K562 (cell line): ENCODE data around the gene CTNNA3. TPM values are rescaled to one million over a fixed set of nuclear protein-coding genes. Genes with fewer than 3 reads are reported as not detected.

Experiments used
- ATAC-seq: fragments of 200-7000 bp; cut with Tn5 transposase; 3 replicates; pipeline ENCODE4 v1.9.1; 2020; ENCODE audit warnings: moderate library complexity
- BruUV-seq: library from RNA; stranded (reverse); fragments of 400-500 nt; replicated peaks from 2 replicates; lab custom pipeline; 2021; lab: Mats Ljungman, UMichigan
- CTCF ChIA-PET: fragments of 300-600 bp; formaldehyde crosslinking; extraction: SDS; loops from one replicate; lab custom pipeline; 2021; ENCODE audit warnings: low intra/inter-chr PET ratio; lab: Yijun Ruan, JAX
- POLR2A ChIA-PET: fragments of 300-600, 350-650 bp; sonication (Branson Sonifier 250); formaldehyde crosslinking; extraction: SDS; loops from one replicate; lab custom pipeline; 2021; ENCODE audit warnings: antibody characterized with exemption, inconsistent platforms; lab: Yijun Ruan, JAX
- DNase-seq, 4 experiments: peaks; one replicate each; pipeline versions ENCODE4 v3.0.0 to v3.0.0-alpha.2; 2011 to 2018; ENCODE audit warnings: low spot score in 3 of 4, mixed read lengths in 3 of 4; ENCODE audit errors: extremely low read depth in 1 of 4
- FAIRE-seq: peaks from 2 replicates; lab custom pipeline; 2011; peaks lifted over from hg19 to GRCh38; lab: Jason Lieb, UNC
- H2AFZ ChIP-seq: 2 replicates; pipeline ENCODE4 v1.6.0; 2011; ENCODE audit warnings: low read depth, low read length, control low read depth, inconsistent platforms
- H3K27ac ChIP-seq: fragments of 200-600 bp; 3 replicates; pipeline ENCODE4 v1.8.0; 2011; ENCODE audit warnings: low read depth, mild to moderate bottlenecking, control low read depth, inconsistent platforms, low read length, moderate library complexity, mixed read lengths; ENCODE audit errors: extremely low read depth
- H3K27me3 ChIP-seq, 2 experiments: fragments of 300-600 bp in 1 of 2; 2 replicates in 1 of 2; 3 replicates in 1 of 2; pipeline versions ENCODE4 v1.6.0 to v1.8.0; 2011; ENCODE audit warnings: inconsistent platforms in 2 of 2, low read length in 2 of 2, mild to moderate bottlenecking in 1 of 2, mixed read lengths in 1 of 2, moderate library complexity in 1 of 2; ENCODE audit not compliant: control insufficient read depth in 2 of 2, insufficient read depth in 2 of 2
- H3K36me3 ChIP-seq: fragments of 300-600 bp; 3 replicates; pipeline ENCODE4 v1.8.0; 2011; ENCODE audit warnings: mild to moderate bottlenecking, low read length, inconsistent platforms; ENCODE audit not compliant: control insufficient read depth, insufficient read depth
- H3K4me1 ChIP-seq, 2 experiments: fragments of 200-600 bp in 1 of 2; replicated peaks in 1 of 2; 2 replicates in 1 of 2; 3 replicates in 1 of 2; pipeline versions ENCODE4 v1.5.1 to v1.8.0; 2011; ENCODE audit warnings: inconsistent platforms in 2 of 2, low read length in 2 of 2, mild to moderate bottlenecking in 1 of 2, mixed read lengths in 1 of 2, moderate library complexity in 1 of 2; ENCODE audit not compliant: control insufficient read depth in 2 of 2, insufficient read depth in 2 of 2
- H3K4me2 ChIP-seq: 2 replicates; pipeline ENCODE4 v1.6.1; 2011; ENCODE audit warnings: low read length, control low read depth, inconsistent platforms, mixed read lengths; ENCODE audit not compliant: insufficient read depth
- H3K4me3 ChIP-seq: fragments of 200-600 bp; sonication (generic), shearing (Covaris generic); 2 replicates; pipeline ENCODE4 v1.5.1; 2016; ENCODE audit warnings: control low read depth, inconsistent platforms
- H3K79me2 ChIP-seq: fragments of 200-600 bp; 3 replicates; pipeline ENCODE4 v1.8.0; 2011; ENCODE audit warnings: low read length, inconsistent platforms; ENCODE audit not compliant: control insufficient read depth, insufficient read depth
- H3K9ac ChIP-seq, 2 experiments: 2 replicates each; pipeline versions ENCODE4 v1.6.0 to v1.6.1; 2011; ENCODE audit warnings: low read depth in 2 of 2, low read length in 2 of 2, control low read depth in 1 of 2, inconsistent platforms in 1 of 2, mild to moderate bottlenecking in 1 of 2, mixed read lengths in 1 of 2; ENCODE audit not compliant: insufficient read depth in 1 of 2
- H3K9me1 ChIP-seq: one replicate; pipeline ENCODE4 v1.6.0; 2011; ENCODE audit warnings: inconsistent platforms, mild to moderate bottlenecking, low read length, moderate library complexity; ENCODE audit not compliant: control insufficient read depth, insufficient read depth
- H3K9me3 ChIP-seq: replicated peaks from 2 replicates; pipeline ENCODE4 v1.5.1; 2011; ENCODE audit warnings: low read depth, low read length, inconsistent platforms; ENCODE audit not compliant: control insufficient read depth, insufficient read depth
- H4K20me1 ChIP-seq: replicated peaks from 2 replicates; pipeline ENCODE4 v1.6.1; 2011; ENCODE audit warnings: low read length, inconsistent platforms, mixed read lengths; ENCODE audit not compliant: control insufficient read depth, insufficient read depth
- C11orf30 ChIP-seq: fragments of 450-650 bp; IDR thresholded peaks from 2 replicates; pipeline ENCODE4 v1.6.1; 2016; ENCODE audit warnings: low read depth, mild to moderate bottlenecking
- CBFA2T3 ChIP-seq: fragments of 450-650 bp; IDR thresholded peaks from 2 replicates; pipeline ENCODE4 v1.6.1; 2017
- HDAC8 ChIP-seq: fragments of 450-650 bp; IDR thresholded peaks from 2 replicates; pipeline ENCODE4 v1.6.1; 2016; ENCODE audit warnings: mild to moderate bottlenecking, missing genetic modification characterization, moderate library complexity, missing compliant biosample characterization
- HOXB6 ChIP-seq: fragments of 250-450 bp; sonication (Bioruptor Pico); IDR thresholded peaks from 2 replicates; pipeline ENCODE4 v1.5.1; 2022; ENCODE audit warnings: mild to moderate bottlenecking, borderline replicate concordance
- KAT2B ChIP-seq: IDR thresholded peaks from one replicate; pipeline ENCODE4 v1.6.1; 2012; ENCODE audit warnings: low read depth, mild to moderate bottlenecking, control low read depth, inconsistent platforms, low read length, moderate library complexity
- MAFF ChIP-seq: IDR thresholded peaks from 2 replicates; pipeline ENCODE4 v1.6.1; 2012; ENCODE audit warnings: low read length, improper control_type of control experiment
- MAFG ChIP-seq: fragments of 450-650 bp; conservative IDR thresholded peaks from 2 replicates; pipeline ENCODE4 v1.6.1; 2016; ENCODE audit warnings: missing genetic modification characterization, missing compliant biosample characterization
- MAFK ChIP-seq: IDR thresholded peaks from 2 replicates; pipeline ENCODE4 v1.6.1; 2011; ENCODE audit warnings: low read length, improper control_type of control experiment
- MTA3 ChIP-seq: fragments of 450-650 bp; formaldehyde crosslinking; IDR thresholded peaks from 2 replicates; pipeline ENCODE4 v1.6.1; 2017; ENCODE audit warnings: mild to moderate bottlenecking, borderline replicate concordance
- MYNN ChIP-seq, 2 experiments: sonication (generic); formaldehyde crosslinking in 1 of 2; IDR thresholded peaks; 2 replicates each; pipeline versions ENCODE4 v1.5.0 to v1.6.1; 2016 to 2020; ENCODE audit warnings: antibody characterized with exemption in 1 of 2, missing genetic modification reagents in 1 of 2
- PTBP1 ChIP-seq: fragments of 200-400 bp; formaldehyde crosslinking; IDR thresholded peaks from 2 replicates; pipeline ENCODE4 v1.6.1; 2017; ENCODE audit warnings: low read depth, low read length
- RB1 ChIP-seq: fragments of 450-650 bp; IDR thresholded peaks from 2 replicates; pipeline ENCODE4 v1.6.1; 2017; ENCODE audit warnings: low read depth, mild to moderate bottlenecking
- RFX5 ChIP-seq: IDR thresholded peaks from 2 replicates; pipeline ENCODE4 v1.6.1; 2011; ENCODE audit warnings: low read depth, mild to moderate bottlenecking, improper control_type of control experiment, low read length
- ZFP30 ChIP-seq: fragments of 250-450 bp; sonication (Bioruptor Pico); IDR thresholded peaks from 2 replicates; pipeline ENCODE4 v1.8.0; 2022; ENCODE audit warnings: moderate library complexity, mild to moderate bottlenecking, inconsistent platforms, borderline replicate concordance
- ZNF316 ChIP-seq: fragments of 450-650 bp; IDR thresholded peaks from 2 replicates; pipeline ENCODE4 v1.6.1; 2016
- ZNF407 ChIP-seq: fragments of 450-650 bp; IDR thresholded peaks from 2 replicates; pipeline ENCODE4 v1.6.1; 2016; ENCODE audit warnings: low read depth
- WGBS: fragments of 100-300 bp; shearing (Covaris generic); methylation state at CpG from one replicate; pipeline ENCODE4 v1.1.6; 2016; ENCODE audit warnings: low coverage, mixed read lengths; ENCODE audit not compliant: insufficient coverage; ENCODE audit errors: missing lambda C conversion rate; 5-methylcytosine and 5-hydroxymethylcytosine counted together
- in situ Hi-C: fragments of 300-500 bp; cut with MboI; formaldehyde crosslinking; loops from 4 replicates; pipeline ENCODE4 v1.15.0; 2018; ENCODE audit warnings: inconsistent platforms, mixed read lengths
- intact Hi-C: fragments of 100-400 bp; cut with micrococcal nuclease; formaldehyde crosslinking; loops from 2 replicates; pipeline ENCODE4 v1.14.2; 2022
- polyA plus RNA-seq, 8 experiments: library from polyadenylated mRNA; depleted of rRNA in 4 of 8; stranded (reverse) in 5 of 8; unstranded in 3 of 8; fragments of >200 nt; fragmentation: Nextera tagmentation in 2 of 8; fragmentation: Illumina TruSeq in 1 of 8; extraction: Ambion mirVana in 2 of 8; extraction: Trizol in 1 of 8; gene quantifications; 2 replicates each; pipeline versions ENCODE4 v1.2.1 to v1.2.3, GENCODE V29; 2011 to 2014; ENCODE audit warnings: inconsistent platforms in 1 of 8, missing spikeins in 1 of 8
- total RNA-seq, 7 experiments: library from RNA; depleted of rRNA in 6 of 7; stranded (reverse); fragments of >200 nt in 6 of 7; fragmentation: Illumina TruSeq in 2 of 7; extraction: Trizol in 2 of 7; gene quantifications; 2 replicates each; pipeline versions ENCODE4 v1.2.1 to v1.2.3, GENCODE V29; 2011 to 2021; ENCODE audit warnings: low replicate concordance in 1 of 7
- TF ChIP-seq, protein P1 (sequence below): sonication (generic); formaldehyde crosslinking; IDR thresholded peaks from 2 replicates; pipeline ENCODE4 v1.8.1; 2022; ENCODE audit warnings: missing genetic modification reagents

CTNNA3 gene
- total and polyA plus RNA-seq, 9 of the 15 experiments (the other 6 are each of a cell fraction or from before 2014, with no cell fraction given) = 0.04 TPM; not detected in 8

DNA sequence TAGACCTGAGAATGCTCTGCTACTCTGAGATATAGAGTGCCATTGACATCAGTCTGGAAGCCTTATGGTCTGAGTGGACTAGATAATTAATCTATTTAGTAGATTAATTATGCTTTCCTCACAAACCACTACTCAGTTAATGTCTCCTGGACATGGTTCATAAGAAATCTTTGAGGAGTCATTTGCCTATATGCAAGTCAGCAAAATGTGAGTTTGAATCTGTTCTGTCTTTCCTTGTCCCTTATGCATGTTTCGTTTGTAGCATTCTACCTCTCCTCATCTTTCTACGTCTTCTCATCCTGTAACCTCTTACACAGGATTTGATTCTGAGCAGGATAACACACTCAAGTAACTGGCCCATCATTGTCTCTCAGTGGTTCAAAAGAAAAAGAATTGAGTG, 1505.6 kb downstream of the CTNNA3 start:
- WGBS = 0% methylated on average over 2 of the region's 2 CpGs
- Histone ChIP-seq H3K36me3 (no peaks in the 10 kb centered on the region), H3K4me1 (no peaks in the 10 kb centered on the region), H3K27ac (no peak overlapping the region), H3K27me3 (no peaks in the 10 kb centered on the region), H3K9ac (no peak overlapping the region), H3K9me3 (no peaks in the 10 kb centered on the region; the same call in 1 of the 2 replicates), H4K20me1 (no peaks in the 10 kb centered on the region), H2AFZ (no peak overlapping the region), H3K4me3 (no peak overlapping the region), H3K79me2 (no peaks in the 10 kb centered on the region), H3K9me1 (no peaks in the 10 kb centered on the region), H3K4me2 (no peak overlapping the region)
- no TSS peak for BruUV-seq
- ATAC-seq (no peak), DNase-seq (no peak), FAIRE-seq (no peak)
- intact Hi-C loops = no loop called here
- in situ Hi-C loops = no loop called here
- ChIA-PET CTCF (no interaction called here), POLR2A (no interaction called here)
- TF ChIP-seq HDAC8 (tag) (no peak), MAFK (peak; percentile 35), MAFF (peak; percentile 55), PTBP1 (no peak), RB1 (no peak), ZNF407 (no peak), C11orf30 (peak; percentile 43; the same call in 1 of the 2 replicates), MYNN (IDR thresholded peaks at IDR 0.05) (no peak), MYNN (CRISPR knock-in tag; IDR thresholded peaks at IDR 0.05) (no peak), ZFP30 (CRISPR knock-in tag) (no peak), RFX5 (no peak), KAT2B (no peak), CBFA2T3 (no peak), ZNF316 (peak; percentile 57), MTA3 (no peak), HOXB6 (no peak), MAFG (tag) (peak; percentile 50)
- TF ChIP-seq, protein P1, sequence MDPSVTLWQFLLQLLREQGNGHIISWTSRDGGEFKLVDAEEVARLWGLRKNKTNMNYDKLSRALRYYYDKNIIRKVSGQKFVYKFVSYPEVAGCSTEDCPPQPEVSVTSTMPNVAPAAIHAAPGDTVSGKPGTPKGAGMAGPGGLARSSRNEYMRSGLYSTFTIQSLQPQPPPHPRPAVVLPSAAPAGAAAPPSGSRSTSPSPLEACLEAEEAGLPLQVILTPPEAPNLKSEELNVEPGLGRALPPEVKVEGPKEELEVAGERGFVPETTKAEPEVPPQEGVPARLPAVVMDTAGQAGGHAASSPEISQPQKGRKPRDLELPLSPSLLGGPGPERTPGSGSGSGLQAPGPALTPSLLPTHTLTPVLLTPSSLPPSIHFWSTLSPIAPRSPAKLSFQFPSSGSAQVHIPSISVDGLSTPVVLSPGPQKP (CRISPR knock-in tag) = no peak
